Measurements from ENCODE around the gene LOXL1.

The LOXL1 gene

GRCh38 chr15:73994912-73995622 lies 68.8 kb downstream of the LOXL1 start:
- FAIRE-seq, result no peak

- FAIRE-seq, result no peak
Measured at GRCh38 chr15:73996267-73996666, 70.0 kb downstream of the LOXL1 start.

GRCh38 chr15:73996939-73997338 lies 70.7 kb downstream of the LOXL1 start:
- no peak for FAIRE-seq

GRCh38 chr15:73997986-73998385 lies 71.7 kb downstream of the LOXL1 start:
- FAIRE-seq, result no peak

Measured in islet of Langerhans (tissue), 1 donor.